ENCODE results near the gene CHRNG.

CHRNG gene

GRCh38 chr2:232522623-232523401, 16.7 kb upstream of the CHRNG start:
- no peak for TF ChIP-seq CTCF (IDR thresholded peaks at IDR 0.05; ENCODE audit: borderline replicate concordance, insufficient read depth, low read depth, low read length)
- H3K4me3 ChIP-seq (ENCODE audit: low read depth, low read length): no peak overlapping the region

GRCh38 chr2:232523402-232523681, 16.1 kb upstream of the CHRNG start:
- TF ChIP-seq CTCF (IDR thresholded peaks at IDR 0.05; ENCODE audit: borderline replicate concordance, insufficient read depth, low read depth, low read length): no peak
- no peak overlapping the region for H3K4me3 ChIP-seq (ENCODE audit: low read depth, low read length)

GRCh38 chr2:232523682-232524597, 15.6 kb upstream of the CHRNG start:
- TF ChIP-seq CTCF (IDR thresholded peaks at IDR 0.05; ENCODE audit: borderline replicate concordance, insufficient read depth, low read depth, low read length): peak; percentile 18; the same call in 1 of the 2 replicates
- no peak overlapping the region for H3K4me3 ChIP-seq (ENCODE audit: low read depth, low read length)

DNA sequence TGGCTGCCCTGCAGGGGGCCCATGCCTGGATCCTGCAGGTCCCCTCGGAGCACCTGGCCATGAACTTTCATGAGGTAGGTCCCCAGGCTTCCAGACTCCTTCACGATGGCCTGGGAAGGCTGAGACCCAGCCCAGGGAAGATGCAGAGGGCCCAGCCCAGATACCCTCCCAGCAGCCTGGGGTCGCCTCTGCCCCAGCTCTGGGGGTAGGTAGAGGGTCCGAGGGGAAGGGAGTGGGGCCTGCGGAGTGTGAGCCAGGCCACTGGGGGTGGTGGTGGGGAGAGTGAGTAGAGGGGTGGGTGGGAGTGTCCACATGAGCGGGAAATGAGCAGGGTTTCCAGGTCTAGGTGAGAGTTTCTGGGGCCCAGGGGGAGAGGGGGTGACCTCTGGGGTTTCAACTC, 14.7 kb upstream of the CHRNG start:
- no peak overlapping the region for H3K4me3 ChIP-seq (ENCODE audit: low read depth, low read length)
- no peak for TF ChIP-seq CTCF (IDR thresholded peaks at IDR 0.05; ENCODE audit: borderline replicate concordance, insufficient read depth, low read depth, low read length)

DNA sequence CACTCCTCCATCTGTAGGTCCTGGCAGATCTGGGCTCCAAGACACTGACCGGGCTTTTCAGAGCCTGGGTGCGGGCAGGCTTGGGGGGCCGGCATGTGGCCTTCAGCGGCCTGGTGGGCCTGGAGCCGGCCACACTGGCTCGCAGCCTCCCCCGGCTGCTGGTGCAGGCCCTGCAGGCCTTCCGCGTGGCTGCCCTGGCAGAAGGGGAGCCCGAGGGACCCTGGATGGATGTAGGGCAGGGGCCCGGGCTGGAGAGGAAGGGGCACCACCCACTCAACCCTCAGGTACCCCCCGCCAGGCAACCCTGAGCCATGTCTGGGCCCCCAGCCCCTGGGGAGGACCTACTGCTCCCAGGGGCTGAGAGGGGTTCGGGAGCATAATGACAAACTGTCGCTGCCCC, 14.3 kb upstream of the CHRNG start:
- no peak overlapping the region for H3K4me3 ChIP-seq (ENCODE audit: low read depth, low read length)
- no peak for TF ChIP-seq CTCF (IDR thresholded peaks at IDR 0.05; ENCODE audit: borderline replicate concordance, insufficient read depth, low read depth, low read length)

DNA sequence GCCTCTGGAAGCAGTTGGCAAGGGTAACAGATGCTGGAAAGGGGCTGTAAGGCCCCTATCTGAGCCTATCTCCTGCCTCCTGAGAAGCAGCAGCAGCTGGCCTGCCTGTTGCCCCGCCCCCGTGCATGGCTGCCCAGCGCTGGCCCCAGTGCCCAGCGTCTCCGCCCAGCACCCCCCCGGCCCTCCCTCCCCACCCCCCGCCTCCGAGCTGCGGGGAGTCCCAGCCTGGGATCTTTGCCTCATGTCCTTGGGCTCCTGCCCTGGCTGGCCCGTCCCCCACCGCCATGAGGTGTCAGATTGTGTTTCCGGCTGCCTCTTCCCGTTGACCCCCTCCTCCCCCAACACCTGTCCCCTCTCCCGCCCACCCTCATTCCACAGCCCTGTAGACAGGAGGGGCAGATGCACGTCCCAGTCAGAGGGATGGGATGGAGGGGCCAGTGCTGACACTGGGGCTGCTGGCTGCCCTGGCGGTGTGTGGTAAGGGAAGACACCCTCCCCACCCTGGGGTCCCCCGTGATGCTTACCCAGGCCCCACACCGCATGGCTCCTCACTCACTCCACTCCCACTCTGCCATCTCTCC, 13.6 kb upstream of the CHRNG start, which contains the start of gene CHRND:
Gene CHRND, plus strand, starts transcription at position 370 of the 581 bp plus-strand sequence. Its CDS starts 56 bp downstream, at position 426.
- no peak for TF ChIP-seq CTCF (IDR thresholded peaks at IDR 0.05; ENCODE audit: borderline replicate concordance, insufficient read depth, low read depth, low read length)
- H3K4me3 ChIP-seq (ENCODE audit: low read depth, low read length): no peak within 1 kb of the TSS

Data from GM12875 (cell line).